GM20000 (cell line): ENCODE data around the gene CFI.
"Not testable (repeated sequence)": the region's sequence is repeated elsewhere in the genome, so short reads cannot be mapped to it uniquely, and the experiment has no call there.

Experiments used
- DNase-seq: peaks from one replicate; pipeline ENCODE4 v3.0.0; 2012; ENCODE audit warnings: low spot score
- CTCF ChIP-seq: IDR thresholded peaks from 2 replicates; pipeline ENCODE4 v1.5.1; 2012; ENCODE audit warnings: mild to moderate bottlenecking, control low read depth; ENCODE audit errors: extremely low read depth, missing control alignments

Gene CFI

DNA sequence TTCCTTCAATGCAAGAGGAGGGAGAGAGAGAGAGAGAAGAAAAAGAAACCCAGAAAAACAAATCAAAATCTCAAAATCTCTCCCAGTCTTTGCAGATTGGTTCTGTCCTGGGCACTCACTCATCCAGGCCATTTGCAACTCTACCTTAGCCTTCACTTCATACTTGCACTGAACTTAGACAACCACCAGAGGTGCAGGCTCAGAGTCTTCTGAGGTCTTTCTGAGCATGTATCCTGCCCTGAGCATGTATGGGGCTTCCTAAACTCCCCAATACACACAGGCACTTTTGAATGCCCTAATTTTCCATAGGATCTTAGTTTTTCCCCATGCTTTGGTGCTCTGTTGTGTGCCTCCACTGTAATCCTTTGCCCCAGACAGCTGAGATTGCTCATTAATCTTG lies 2.9 kb downstream of the CFI start:
- TF ChIP-seq CTCF = no peak
- DNase-seq = no peak

DNA sequence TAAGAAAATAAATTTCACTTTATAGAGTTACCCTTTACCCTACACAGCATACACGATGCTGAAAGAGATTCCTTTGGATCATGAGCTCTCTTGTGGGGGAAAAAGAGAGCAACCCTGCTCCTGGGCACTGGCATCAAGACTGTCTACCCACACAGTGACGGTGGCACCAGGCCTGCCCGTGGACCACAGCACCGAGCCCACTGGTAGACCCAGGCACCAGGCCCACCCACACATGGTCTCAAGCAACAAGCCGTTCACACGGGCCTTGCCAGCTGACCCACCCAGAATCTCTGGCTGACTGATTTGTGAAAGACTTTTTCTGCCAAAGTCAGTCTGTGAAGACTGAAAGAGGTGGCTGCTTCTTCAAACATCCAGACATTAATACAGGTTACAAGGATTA lies 6.7 kb downstream of the CFI start:
- TF ChIP-seq CTCF = no peak

GRCh38 chr4:109787807-109788206 lies 14.0 kb downstream of the CFI start:
- DNase-seq = no peak
- TF ChIP-seq CTCF = no peak

More for the DNA sequence above, 6.7 kb downstream of the CFI start:
- no peak for DNase-seq

DNA sequence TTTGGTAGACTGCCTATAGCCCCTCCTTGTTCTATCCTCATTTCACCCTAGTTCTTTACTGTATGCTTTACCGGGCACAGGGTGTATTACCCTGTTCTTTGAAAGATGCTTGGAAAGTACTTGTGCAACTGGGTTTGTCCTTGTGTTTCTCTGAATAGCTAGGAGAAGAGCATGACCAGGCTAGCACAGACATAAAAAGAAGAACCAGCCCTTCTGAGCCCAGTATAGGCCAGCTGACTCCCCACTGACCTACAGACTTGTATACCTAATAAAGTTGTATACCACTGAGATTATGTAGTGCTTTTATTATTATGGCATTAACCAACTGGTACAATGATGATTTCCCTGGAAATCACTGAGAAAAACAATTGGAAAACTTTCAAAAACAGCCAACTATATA lies 15.0 kb downstream of the CFI start:
- no peak for TF ChIP-seq CTCF
- no peak for DNase-seq

GRCh38 chr4:109782092-109782491 lies 19.7 kb downstream of the CFI start:
- not testable (repeated sequence) for DNase-seq

DNA sequence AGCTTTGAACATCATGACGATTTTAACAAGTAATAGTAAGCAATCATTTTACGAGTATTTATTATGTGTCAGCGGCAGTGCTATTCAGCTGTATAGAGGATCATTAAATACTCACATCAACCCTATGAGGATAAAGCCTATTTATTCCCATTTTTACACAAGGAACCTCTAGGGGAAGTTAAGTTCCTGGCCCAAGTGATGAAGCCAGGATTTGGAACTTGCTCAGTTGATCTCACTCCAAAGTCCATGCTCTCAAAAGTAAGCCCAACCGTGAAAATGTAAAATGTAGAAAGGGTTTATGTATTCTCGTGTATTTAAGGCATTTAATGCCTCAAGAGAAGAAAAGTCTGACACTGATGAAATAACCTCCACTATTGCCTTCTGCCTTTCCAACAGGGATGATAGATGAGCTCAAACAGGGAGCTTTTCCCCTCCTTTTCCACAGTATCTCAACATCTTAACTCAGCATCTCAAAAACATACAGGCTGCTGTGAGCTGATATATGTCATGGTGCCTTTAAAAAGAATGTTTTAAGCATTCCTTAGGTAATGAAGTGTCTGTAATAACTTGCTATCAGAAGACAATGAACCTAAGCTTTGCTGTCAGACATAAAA lies 36.9 kb downstream of the CFI start:
- no peak for TF ChIP-seq CTCF

DNA sequence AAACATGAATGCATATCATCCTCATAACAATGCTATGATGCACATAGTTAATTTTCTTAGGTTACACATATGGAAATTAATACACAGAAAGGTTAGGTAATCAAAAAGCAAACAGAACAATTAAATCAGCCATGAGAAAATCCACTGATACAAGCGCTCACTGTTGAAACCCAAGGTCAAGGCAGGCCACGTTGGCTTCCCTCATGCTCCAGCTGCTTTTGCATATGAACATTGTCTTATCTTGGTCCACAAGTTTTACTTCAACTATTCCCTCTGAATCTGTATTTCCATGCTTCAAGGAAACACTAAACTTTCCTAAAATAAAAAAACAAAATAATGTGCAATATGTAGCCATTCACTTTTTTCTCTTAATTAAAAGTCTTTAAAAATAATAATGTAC lies 37.4 kb downstream of the CFI start:
- no peak for DNase-seq
- TF ChIP-seq CTCF = no peak

More for the DNA sequence above, 36.9 kb downstream of the CFI start:
- no peak for DNase-seq

DNA sequence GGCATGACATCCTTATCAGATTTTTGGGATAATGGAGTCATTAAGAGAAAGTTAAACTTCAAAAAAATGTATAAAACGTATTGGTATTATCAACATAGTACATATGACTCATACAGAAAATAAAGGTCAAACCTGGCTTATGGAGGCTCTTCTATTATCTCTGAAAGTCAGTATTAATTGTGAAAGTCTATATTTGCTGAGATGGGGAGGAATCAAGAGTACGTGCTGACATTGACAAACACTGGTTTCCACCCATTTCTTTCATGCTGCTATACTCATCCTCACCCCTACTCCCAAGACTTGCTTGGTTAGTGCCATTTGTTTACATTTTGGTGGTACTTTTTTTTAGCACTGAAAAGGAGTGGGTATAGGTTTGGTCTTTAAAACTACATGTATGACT lies 41.1 kb downstream of the CFI start:
- DNase-seq = no peak
- TF ChIP-seq CTCF = no peak
